Epithelial cell of proximal tubule (primary cell): Measurements from ENCODE around the gene CYP11A1. TPM values are rescaled to one million over a fixed set of nuclear protein-coding genes. Genes with fewer than 3 reads are reported as not detected.

Experiments used
- DNase-seq: peaks from one replicate; pipeline ENCODE4 v3.0.0-alpha.2; 2011; ENCODE audit warnings: low read depth
- H3K4me3 ChIP-seq: 2 replicates; pipeline ENCODE4 v1.5.1; 2011; ENCODE audit warnings: low read depth, mild to moderate bottlenecking, low read length
- CTCF ChIP-seq: conservative IDR thresholded peaks from 2 replicates; pipeline ENCODE4 v1.5.1; 2012; ENCODE audit warnings: low read depth, mild to moderate bottlenecking, low read length
- total RNA-seq: library from RNA; depleted of rRNA; stranded (reverse); fragments of >200 nt; gene quantifications from 2 replicates; pipeline ENCODE4 v1.2.3, GENCODE V29; 2015

The CYP11A1 gene
- total RNA-seq, 1 donor from 2014 or later = 2.6 TPM

GRCh38 chr15:74300057-74300795 is 67.2 kb downstream of the CYP11A1 start:
- TF ChIP-seq CTCF = no peak
- no peak for DNase-seq
- H3K4me3 ChIP-seq = no peak overlapping the region

GRCh38 chr15:74297887-74298286 is 69.6 kb downstream of the CYP11A1 start:
- H3K4me3 ChIP-seq = no peak overlapping the region
- DNase-seq = no peak
- TF ChIP-seq CTCF = no peak

DNA sequence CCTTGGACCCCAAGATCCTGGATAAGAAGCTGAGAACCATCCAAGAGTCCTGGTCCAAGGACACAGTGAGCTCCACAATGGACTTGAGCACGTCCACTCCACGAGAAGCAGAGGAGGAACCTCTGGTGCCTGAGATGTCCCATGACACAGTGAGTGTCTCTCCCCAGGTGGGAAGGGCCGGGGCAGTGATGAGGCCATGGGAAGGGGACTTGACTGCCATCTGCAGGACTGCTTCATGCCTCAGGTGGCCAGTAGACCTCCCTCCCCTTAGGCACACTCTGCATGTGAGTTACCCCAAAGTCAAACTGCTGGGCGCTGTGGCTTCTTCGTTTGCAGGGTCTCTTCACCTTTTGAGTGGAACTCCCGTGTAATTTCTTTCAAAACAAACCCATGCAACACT is 71.6 kb downstream of the CYP11A1 start:
- TF ChIP-seq CTCF = peak; percentile 15
- no peak overlapping the region for H3K4me3 ChIP-seq
- no peak for DNase-seq

DNA sequence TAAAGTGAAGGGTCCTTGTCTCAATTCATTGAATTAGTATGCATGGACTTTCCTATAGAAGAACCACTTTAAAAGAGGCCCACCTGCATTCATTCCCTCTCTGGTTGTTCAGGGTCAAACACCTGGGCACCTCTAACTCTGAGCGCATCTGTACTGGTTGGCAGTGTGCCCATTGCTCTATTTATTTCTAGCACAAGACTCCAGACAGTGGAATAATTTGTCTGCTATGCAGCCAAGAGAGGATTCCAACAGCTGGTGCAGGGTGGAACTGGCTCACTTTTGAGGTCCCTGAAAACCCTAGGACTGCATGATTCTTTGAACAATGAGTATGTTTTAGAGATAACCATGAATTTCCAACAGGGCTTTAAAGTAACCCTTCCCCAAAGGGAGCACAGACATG is 73.4 kb downstream of the CYP11A1 start:
- no peak for DNase-seq
- no peak overlapping the region for H3K4me3 ChIP-seq
- no peak for TF ChIP-seq CTCF

DNA sequence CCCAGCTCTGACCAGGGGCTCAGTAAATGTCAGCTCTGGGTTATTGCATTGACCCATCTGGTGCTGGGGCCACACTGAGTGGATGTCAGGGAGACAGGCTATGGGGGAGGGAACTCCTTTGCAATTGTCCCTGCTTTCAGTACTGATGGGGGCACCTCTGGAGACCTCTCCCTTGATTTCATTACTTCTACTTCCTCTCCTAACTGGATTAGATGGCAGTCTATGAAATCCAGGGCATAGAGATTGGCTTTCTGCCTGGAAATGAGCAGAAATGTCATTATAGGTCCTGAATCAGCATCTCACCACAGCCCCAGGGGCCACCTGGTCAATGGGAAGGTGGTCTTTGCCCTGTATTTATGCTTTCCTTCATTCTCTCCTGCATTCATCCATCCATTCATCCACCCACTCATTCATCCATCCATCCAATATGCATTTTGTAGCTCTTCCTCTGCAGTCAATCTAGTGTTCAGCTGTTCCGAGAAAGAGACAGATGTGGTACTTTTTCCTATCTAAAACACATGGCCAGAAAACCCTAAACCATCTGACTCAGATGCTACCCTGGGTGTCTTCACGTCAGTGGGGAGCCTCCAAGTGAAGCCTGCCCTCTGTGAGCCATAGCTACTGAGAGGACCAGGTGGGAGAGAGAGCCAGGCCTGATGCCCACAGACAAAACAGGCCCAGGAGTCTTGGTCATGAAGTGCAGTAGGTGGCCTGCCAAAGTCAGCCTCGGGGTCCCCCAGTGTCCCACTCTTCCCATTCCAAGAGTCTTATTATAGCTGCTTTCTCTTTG is 74.2 kb downstream of the CYP11A1 start:
- H3K4me3 ChIP-seq = no peak overlapping the region
- DNase-seq = no peak
- TF ChIP-seq CTCF = no peak

- DNase-seq = no peak
- H3K4me3 ChIP-seq = no peak overlapping the region
- TF ChIP-seq CTCF = no peak
Observed at GRCh38 chr15:74291101-74292071, 76.1 kb downstream of the CYP11A1 start.
